SK-MEL-5 (cell line): ENCODE data around the gene PEX11B. TPM values are rescaled to one million over a fixed set of nuclear protein-coding genes. Genes with fewer than 3 reads are reported as not detected.

ENCODE experiments used
- DNase-seq: peaks from one replicate; pipeline ENCODE4 v3.0.0-alpha.2; 2016; ENCODE audit warnings: low read depth, low spot score
- in situ Hi-C: cut with HindIII; loops from 2 replicates; pipeline ENCODE4 v1.10.0; 2016; ENCODE audit warnings: low sequenced_read_pairs, high pct_unique_total_duplicates, low pct_unique_long_range_greater_than_20kb
- polyA plus RNA-seq, 2 experiments: library from polyadenylated mRNA; depleted of rRNA; stranded (reverse); fragments of >200 nt; gene quantifications; 2 replicates each; pipeline ENCODE4 v1.2.3, GENCODE V29; 2015
- total RNA-seq: library from RNA; depleted of rRNA; stranded (reverse); fragments of >200 nt; shearing (Covaris generic); gene quantifications from 2 replicates; pipeline ENCODE4 v1.2.3, GENCODE V29; 2014; rRNA removed

Gene PEX11B
- total RNA-seq, result 50.0 and 52.1 TPM in 2 replicates
- polyA plus RNA-seq (2015; cell fraction: cytosol; rRNA removed), result 54.5 and 55.1 TPM in 2 replicates
- polyA plus RNA-seq (2015; cell fraction: nucleus; rRNA removed), result 32.9 and 42.1 TPM in 2 replicates

GRCh38 chr1:145918144-145918991, at the start of gene PEX11B:
Gene PEX11B, minus strand, starts transcription at chr1:145918717. Its CDS starts 29 bp downstream, at chr1:145918688.
- peak; percentile 92 for DNase-seq
- in situ Hi-C loops, result no loop called here

- in situ Hi-C loops, result no loop called here
- DNase-seq, result no peak
Observed at GRCh38 chr1:145967288-145967687, 48.8 kb upstream of the PEX11B start.

- no peak for DNase-seq
- in situ Hi-C loops, result no loop called here
Observed at GRCh38 chr1:145965119-145965744, 46.7 kb upstream of the PEX11B start.

- in situ Hi-C loops, result no loop called here
- peak; percentile 98 for DNase-seq
Observed at GRCh38 chr1:145964328-145965118, 46.0 kb upstream of the PEX11B start, which contains the start of the genes ANKRD34A and POLR3GL. Gene ANKRD34A, minus strand, starts transcription at chr1:145964575. Its CDS starts 2,816 bp downstream, at chr1:145961759. Gene POLR3GL, plus strand, starts transcription at chr1:145964690. Its CDS starts 10,176 bp downstream, at chr1:145974866.

- in situ Hi-C loops, result no loop called here
- DNase-seq, result no peak
Observed at GRCh38 chr1:145963265-145964019, 44.9 kb upstream of the PEX11B start.

- no peak for DNase-seq
- in situ Hi-C loops, result no loop called here
Observed at GRCh38 chr1:145962157-145963102, 43.9 kb upstream of the PEX11B start.

- DNase-seq, result no peak
- in situ Hi-C loops, result no loop called here
Observed at GRCh38 chr1:145961425-145962156, 43.1 kb upstream of the PEX11B start.

- in situ Hi-C loops, result no loop called here
- no peak for DNase-seq
Observed at GRCh38 chr1:145961109-145961424, 42.5 kb upstream of the PEX11B start.

GRCh38 chr1:145960468-145961108, 42.1 kb upstream of the PEX11B start:
- peak; percentile 92 for DNase-seq
- in situ Hi-C loops, result no loop called here

GRCh38 chr1:145959957-145960467, 41.5 kb upstream of the PEX11B start:
- in situ Hi-C loops, result no loop called here
- no peak for DNase-seq

- no peak for DNase-seq
- in situ Hi-C loops, result no loop called here
Observed at GRCh38 chr1:145959333-145959732, 40.8 kb upstream of the PEX11B start.

GRCh38 chr1:145958734-145959133, 40.2 kb upstream of the PEX11B start:
- in situ Hi-C loops, result no loop called here

GRCh38 chr1:145957443-145958319, 39.2 kb upstream of the PEX11B start, which contains the start of gene LIX1L:
Gene LIX1L, minus strand, starts transcription at chr1:145958017. Its CDS starts 90 bp downstream, at chr1:145957927.
- in situ Hi-C loops, result no loop called here
- DNase-seq, result peak; percentile 100

More at GRCh38 chr1:145958734-145959133, 40.2 kb upstream of the PEX11B start:
- DNase-seq, result no peak
